Right lobe of liver (tissue), 6 donors: ENCODE measurements around the gene NLRC5. TPM values are rescaled to one million over a fixed set of nuclear protein-coding genes. Genes with fewer than 3 reads are reported as not detected.

Source experiments
- ATAC-seq, 4 donors: fragments of 200-7000 bp; cut with Tn5 transposase; one replicate each; pipeline ENCODE4 v1.9.1; 2020; ENCODE audit warnings: mild to moderate bottlenecking in 4 of 4, moderate library complexity in 4 of 4
- DNase-seq, 3 donors: peaks; one replicate each; pipeline ENCODE4 v3.0.0-alpha.2; 2020
- H3K27ac ChIP-seq, 3 donors: fragments of 200-600 bp; one replicate each; pipeline ENCODE4 v1.8.0; 2022
- H3K27me3 ChIP-seq, 2 donors: fragments of 200-600 bp; one replicate each; pipeline ENCODE4 v1.8.0; 2022
- H3K36me3 ChIP-seq, 4 donors: fragments of 200-600 bp; sonication (generic) in 1 of 4; one replicate each; pipeline versions ENCODE4 v1.5.1 to v1.8.0; 2017 to 2022; ENCODE audit warnings: control low read depth in 1 of 4
- H3K4me1 ChIP-seq, 4 donors: fragments of 200-600 bp; sonication (generic) in 1 of 4; one replicate each; pipeline versions ENCODE4 v1.5.1 to v1.8.0; 2017 to 2022; ENCODE audit warnings: control low read depth in 1 of 4
- H3K4me3 ChIP-seq, 3 donors: fragments of 200-600 bp; one replicate each; pipeline ENCODE4 v1.8.0; 2022
- H3K9me3 ChIP-seq, 4 donors: fragments of 200-600 bp; sonication (generic) in 1 of 4; one replicate each; pipeline versions ENCODE4 v1.5.1 to v1.8.0; 2017 to 2022; ENCODE audit warnings: control low read depth in 1 of 4
- POLR2A ChIP-seq: fragments of 450-650 bp; IDR thresholded peaks from one replicate; pipeline ENCODE4 v1.6.1; 2017; ENCODE audit warnings: antibody characterized with exemption, mild to moderate bottlenecking
- WGBS: methylation state at CpG from one replicate; pipeline ENCODE4 v1.1.6; 2018; ENCODE audit warnings: low coverage, low lambda C conversion rate; ENCODE audit not compliant: insufficient coverage; ENCODE audit errors: missing lambda C conversion rate; 5-methylcytosine and 5-hydroxymethylcytosine counted together
- intact Hi-C, 2 donors: fragments of 100-400 bp; cut with DNase I; formaldehyde crosslinking; loops; one replicate each; pipeline versions ENCODE4 v1.11.2 to v1.14.1; 2022
- total RNA-seq, 6 experiments: library from RNA; depleted of rRNA in 2 of 6; stranded (reverse); fragments of >200 nt in 2 of 6; fragmentation: NEBNext Ultra II Directional in 3 of 6; extraction: Animal tissue kit (Norgen Biotek cat#: 25700) in 3 of 6; gene quantifications; one replicate each; pipeline versions ENCODE4 v1.1.0 to v1.2.4, GENCODE V29; 2016 to 2023
- TF ChIP-seq, protein P1 (sequence below), 4 donors: fragments of 200-600 bp in 3 of 4; fragments of 450-650 bp in 1 of 4; IDR thresholded peaks; one replicate each; pipeline versions ENCODE4 v1.5.1 to v1.8.0; 2016 to 2022; ENCODE audit warnings: antibody characterized with exemption in 4 of 4, mild to moderate bottlenecking in 2 of 4
- donor health status: DM: no; HTN: yes; CAD: no.
- donor health status: DM: no; HTN: no; CAD: no.
- donor health status: DM: no; HTN: no; CAD: no.
- donor health status: DM: no; HTN: yes; CAD: no.
- donor health status: DM: no; HTN: yes; CAD: no.

Gene NLRC5
- total RNA-seq, 6 experiments from 2014 or later: 4.6 to 25.2 (median 13.3) TPM

GRCh38 chr16:57007050-57007449, 17.7 kb downstream of the NLRC5 start:
- no peaks in the 10 kb centered on the region for H3K9me3 ChIP-seq
- WGBS: 58% methylated on average over 5 of the region's 5 CpGs
- no peaks in the 10 kb centered on the region for H3K36me3 ChIP-seq
- intact Hi-C loops: no loop called here
- no peaks in the 10 kb centered on the region for H3K27me3 ChIP-seq
- no peaks in the 10 kb centered on the region for H3K4me1 ChIP-seq
- no peak for TF ChIP-seq POLR2A
- TF ChIP-seq, protein P1, sequence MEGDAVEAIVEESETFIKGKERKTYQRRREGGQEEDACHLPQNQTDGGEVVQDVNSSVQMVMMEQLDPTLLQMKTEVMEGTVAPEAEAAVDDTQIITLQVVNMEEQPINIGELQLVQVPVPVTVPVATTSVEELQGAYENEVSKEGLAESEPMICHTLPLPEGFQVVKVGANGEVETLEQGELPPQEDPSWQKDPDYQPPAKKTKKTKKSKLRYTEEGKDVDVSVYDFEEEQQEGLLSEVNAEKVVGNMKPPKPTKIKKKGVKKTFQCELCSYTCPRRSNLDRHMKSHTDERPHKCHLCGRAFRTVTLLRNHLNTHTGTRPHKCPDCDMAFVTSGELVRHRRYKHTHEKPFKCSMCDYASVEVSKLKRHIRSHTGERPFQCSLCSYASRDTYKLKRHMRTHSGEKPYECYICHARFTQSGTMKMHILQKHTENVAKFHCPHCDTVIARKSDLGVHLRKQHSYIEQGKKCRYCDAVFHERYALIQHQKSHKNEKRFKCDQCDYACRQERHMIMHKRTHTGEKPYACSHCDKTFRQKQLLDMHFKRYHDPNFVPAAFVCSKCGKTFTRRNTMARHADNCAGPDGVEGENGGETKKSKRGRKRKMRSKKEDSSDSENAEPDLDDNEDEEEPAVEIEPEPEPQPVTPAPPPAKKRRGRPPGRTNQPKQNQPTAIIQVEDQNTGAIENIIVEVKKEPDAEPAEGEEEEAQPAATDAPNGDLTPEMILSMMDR (IDR thresholded peaks at IDR 0.05): no peak
- no peak overlapping the region for H3K4me3 ChIP-seq
- peak in 1 of 3 donors; percentile 15 for DNase-seq
- no peak overlapping the region for H3K27ac ChIP-seq
- ATAC-seq: no peak

DNA sequence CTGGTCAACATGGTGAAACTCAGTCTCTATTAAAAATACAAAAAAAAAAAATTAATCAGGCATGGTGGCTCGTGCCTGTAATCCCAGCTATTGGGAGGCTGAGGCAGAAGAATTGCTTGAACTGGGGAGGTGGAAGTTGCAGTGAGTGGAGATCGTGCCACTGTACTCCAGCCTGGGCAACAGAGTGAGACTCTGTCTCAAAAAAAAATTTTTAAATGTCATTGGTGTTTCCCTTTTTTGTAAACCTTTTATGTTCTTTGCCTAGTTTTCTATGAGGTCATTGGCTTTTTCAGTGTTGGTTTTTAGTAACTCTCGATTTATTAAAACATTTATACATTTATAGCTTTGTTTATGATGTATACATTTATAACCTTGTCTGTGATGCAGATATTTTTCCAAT, 18.2 kb downstream of the NLRC5 start:
- Histone ChIP-seq H3K9me3 (no peaks in the 10 kb centered on the region), H3K27me3 (no peaks in the 10 kb centered on the region), H3K4me3 (no peak overlapping the region), H3K4me1 (no peaks in the 10 kb centered on the region), H3K27ac (no peak overlapping the region), H3K36me3 (no peaks in the 10 kb centered on the region)
- intact Hi-C loops: no loop called here
- no peak for ATAC-seq
- no peak for DNase-seq
- TF ChIP-seq, protein P1 (IDR thresholded peaks at IDR 0.05): no peak
- TF ChIP-seq POLR2A: no peak
- 76% methylated on average over 3 of the region's 3 CpGs for WGBS

DNA sequence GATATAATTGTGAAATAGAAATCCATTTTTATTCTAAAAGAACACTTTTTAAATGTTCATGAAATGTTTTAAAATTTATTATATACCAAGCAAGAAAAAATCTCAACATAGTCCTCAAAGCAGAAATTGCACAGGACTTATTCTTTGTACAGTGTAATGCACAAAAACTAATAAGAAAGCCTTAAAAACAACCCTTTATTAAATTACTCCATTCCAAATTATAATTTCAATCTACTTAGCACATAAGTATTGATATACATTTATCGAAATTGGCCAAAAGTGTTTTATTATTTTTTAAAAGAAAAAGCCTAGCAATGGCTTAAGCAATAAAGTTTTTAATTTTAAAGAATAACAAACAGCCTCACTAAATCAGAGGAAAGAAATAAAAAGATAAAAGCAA, 19.1 kb downstream of the NLRC5 start:
- H3K36me3 ChIP-seq: no peaks in the 10 kb centered on the region
- H3K27me3 ChIP-seq: no peaks in the 10 kb centered on the region
- intact Hi-C loops: no loop called here
- 96% methylated on average over 1 of the region's 1 CpG for WGBS
- H3K4me3 ChIP-seq: no peak overlapping the region
- H3K4me1 ChIP-seq: no peaks in the 10 kb centered on the region
- ATAC-seq: no peak
- TF ChIP-seq, protein P1 (IDR thresholded peaks at IDR 0.05): no peak
- no peak for TF ChIP-seq POLR2A
- H3K27ac ChIP-seq: no peak overlapping the region
- DNase-seq: no peak
- no peaks in the 10 kb centered on the region for H3K9me3 ChIP-seq

DNA sequence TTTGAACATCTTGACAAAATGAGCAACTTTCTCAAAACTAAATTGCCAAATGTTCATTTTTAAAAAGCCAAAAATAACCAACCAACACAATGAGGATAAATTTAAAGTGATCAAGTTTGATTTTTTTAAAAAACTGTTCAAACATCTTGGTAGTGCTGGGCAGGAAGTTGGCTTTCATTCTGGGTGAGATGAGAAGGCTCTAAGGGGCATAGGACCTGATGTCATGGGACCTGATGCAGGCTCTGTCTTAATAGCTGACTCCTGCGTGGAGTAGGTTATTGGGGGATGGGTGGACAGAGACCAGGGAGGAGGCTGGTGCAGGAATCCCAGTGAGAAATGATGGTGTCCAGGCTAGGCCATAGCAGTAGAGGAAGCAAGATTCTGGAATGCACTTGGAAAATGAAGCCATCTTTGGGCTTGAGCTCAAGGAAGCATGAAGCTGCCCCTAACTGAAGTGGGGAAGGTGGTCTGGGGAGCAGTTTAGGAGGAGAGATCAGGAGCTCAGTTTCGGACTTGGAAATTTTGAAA, 20.4 kb downstream of the NLRC5 start:
- DNase-seq: no peak
- no peaks in the 10 kb centered on the region for H3K4me1 ChIP-seq
- intact Hi-C loops: no loop called here

More for the DNA sequence above, 20.4 kb downstream of the NLRC5 start:
- Histone ChIP-seq H3K27ac (no peak overlapping the region), H3K36me3 (no peaks in the 10 kb centered on the region), H3K27me3 (no peaks in the 10 kb centered on the region), H3K4me3 (no peak overlapping the region), H3K9me3 (no peaks in the 10 kb centered on the region)
- TF ChIP-seq, protein P1 (IDR thresholded peaks at IDR 0.05): no peak
- TF ChIP-seq POLR2A: no peak
- ATAC-seq: no peak
- WGBS: 85% methylated on average over 2 of the region's 2 CpGs
